MM.1S (cell line): ENCODE measurements around the gene LSAMP.

Experiments used
- DNase-seq: peaks from one replicate; pipeline ENCODE4 v3.0.0-alpha.2; 2015
- H2AFZ ChIP-seq: fragments of 300-600 bp; sonication (generic); 2 replicates; pipeline ENCODE4 v1.6.0; 2016; ENCODE audit warnings: antibody characterized with exemption, low read length
- H3F3A ChIP-seq: fragments of 300-600 bp; sonication (generic); 2 replicates; pipeline ENCODE4 v1.6.1; 2016; ENCODE audit warnings: mild to moderate bottlenecking, antibody characterized with exemption, low read length, moderate library complexity, mixed read lengths; ENCODE audit not compliant: insufficient read depth
- H3K27ac ChIP-seq: fragments of 300-600 bp; sonication (generic); 2 replicates; pipeline ENCODE4 v1.5.1; 2016; ENCODE audit warnings: mild to moderate bottlenecking, low read length
- H3K27me3 ChIP-seq: fragments of 300-600 bp; sonication (generic); replicated peaks from 2 replicates; pipeline ENCODE4 v1.6.0; 2016; ENCODE audit warnings: low read length; ENCODE audit not compliant: insufficient read depth
- H3K36me3 ChIP-seq: fragments of 300-600 bp; sonication (generic); replicated peaks from 2 replicates; pipeline ENCODE4 v1.6.1; 2016; ENCODE audit warnings: mild to moderate bottlenecking, low read length, mixed read lengths; ENCODE audit not compliant: insufficient read depth
- H3K4me1 ChIP-seq: fragments of 300-600 bp; sonication (generic); 2 replicates; pipeline ENCODE4 v1.6.1; 2016; ENCODE audit warnings: low read length, mixed read lengths
- H3K4me2 ChIP-seq: fragments of 300-600 bp; sonication (generic); 2 replicates; pipeline ENCODE4 v1.6.0; 2016; ENCODE audit warnings: low read depth, low read length
- H3K4me3 ChIP-seq: fragments of 300-600 bp; sonication (generic); 2 replicates; pipeline ENCODE4 v1.5.1; 2016; ENCODE audit warnings: low read length, mixed read lengths
- H3K79me2 ChIP-seq: fragments of 300-600 bp; sonication (generic); 2 replicates; pipeline ENCODE4 v1.6.1; 2016; ENCODE audit warnings: mixed run types, low read length, mixed read lengths
- H3K9ac ChIP-seq: fragments of 300-600 bp; sonication (generic); 2 replicates; pipeline ENCODE4 v1.6.1; 2016; ENCODE audit warnings: low read length, mixed read lengths
- H3K9me2 ChIP-seq: fragments of 300-600 bp; sonication (generic); replicated peaks from 2 replicates; pipeline ENCODE4 v1.6.1; 2016; ENCODE audit warnings: mild to moderate bottlenecking, low read length, mixed read lengths; ENCODE audit not compliant: insufficient read depth
- H3K9me3 ChIP-seq: fragments of 300-600 bp; sonication (generic); replicated peaks from 2 replicates; pipeline ENCODE4 v1.6.1; 2016; ENCODE audit warnings: mild to moderate bottlenecking, low read length, mixed read lengths; ENCODE audit not compliant: insufficient read depth
- H4K20me1 ChIP-seq: fragments of 300-600 bp; sonication (generic); 2 replicates; pipeline ENCODE4 v1.6.1; 2016; ENCODE audit warnings: mild to moderate bottlenecking, low read length, moderate library complexity, mixed read lengths; ENCODE audit not compliant: insufficient read depth
- CTCF ChIP-seq: fragments of 300-600 bp; sonication (generic); IDR thresholded peaks from 2 replicates; pipeline ENCODE4 v1.5.1; 2016; ENCODE audit warnings: antibody characterized with exemption, low read length, mixed read lengths
- EZH2 ChIP-seq: fragments of 300-600 bp; sonication (generic); optimal IDR thresholded peaks from 2 replicates; pipeline ENCODE3; 2017; ENCODE audit warnings: low read depth, mild to moderate bottlenecking, antibody characterized with exemption, low read length, mixed read lengths
- EZH2phosphoT487 ChIP-seq: fragments of 300-600 bp; sonication (generic); IDR thresholded peaks from 2 replicates; pipeline ENCODE4 v1.6.1; 2018; ENCODE audit warnings: antibody characterized with exemption, low read length

Gene LSAMP

GRCh38 chr3:116069024-116069423 is 376.3 kb downstream of the LSAMP start:
- no peaks in the 10 kb centered on the region for H3K36me3 ChIP-seq
- no peaks in the 10 kb centered on the region for H3K4me1 ChIP-seq
- TF ChIP-seq EZH2phosphoT487 (no peak), CTCF (no peak), EZH2 (no peak)
- H3K9me3 ChIP-seq: no peaks in the 10 kb centered on the region
- no peak overlapping the region for H3K4me3 ChIP-seq
- no peaks in the 10 kb centered on the region for H3K79me2 ChIP-seq
- H3K9me2 ChIP-seq: no peaks in the 10 kb centered on the region
- H2AFZ ChIP-seq: no peak overlapping the region
- H3K27ac ChIP-seq: no peak overlapping the region
- no peak overlapping the region for H3K4me2 ChIP-seq
- no peaks in the 10 kb centered on the region for H3F3A ChIP-seq
- H3K9ac ChIP-seq: no peak overlapping the region
- H3K27me3 ChIP-seq: no peaks in the 10 kb centered on the region
- no peaks in the 10 kb centered on the region for H4K20me1 ChIP-seq
- no peak for DNase-seq

- H2AFZ ChIP-seq: no peak overlapping the region
- no peaks in the 10 kb centered on the region for H3K79me2 ChIP-seq
- H4K20me1 ChIP-seq: no peaks in the 10 kb centered on the region
- no peaks in the 10 kb centered on the region for H3K4me1 ChIP-seq
- no peaks in the 10 kb centered on the region for H3K9me2 ChIP-seq
- H3K36me3 ChIP-seq: no peaks in the 10 kb centered on the region
- no peak overlapping the region for H3K4me2 ChIP-seq
- H3K4me3 ChIP-seq: no peak overlapping the region
- no peak overlapping the region for H3K9ac ChIP-seq
- DNase-seq: no peak
- no peaks in the 10 kb centered on the region for H3K9me3 ChIP-seq
- no peak overlapping the region for H3K27ac ChIP-seq
- no peaks in the 10 kb centered on the region for H3K27me3 ChIP-seq
- no peaks in the 10 kb centered on the region for H3F3A ChIP-seq
- no peak for TF ChIP-seq CTCF
- TF ChIP-seq EZH2phosphoT487: no peak
- TF ChIP-seq EZH2: no peak
Measured at GRCh38 chr3:116067326-116067725, 378.0 kb downstream of the LSAMP start.

GRCh38 chr3:116065501-116065900 is 379.8 kb downstream of the LSAMP start:
- H3K4me2 ChIP-seq: no peak overlapping the region
- H3K9ac ChIP-seq: no peak overlapping the region
- no peaks in the 10 kb centered on the region for H3K9me3 ChIP-seq
- H3K4me3 ChIP-seq: no peak overlapping the region
- H4K20me1 ChIP-seq: no peaks in the 10 kb centered on the region
- no peaks in the 10 kb centered on the region for H3K79me2 ChIP-seq
- TF ChIP-seq CTCF (no peak), EZH2 (no peak), EZH2phosphoT487 (no peak)
- no peak overlapping the region for H2AFZ ChIP-seq
- no peak overlapping the region for H3K27ac ChIP-seq
- no peaks in the 10 kb centered on the region for H3F3A ChIP-seq
- DNase-seq: no peak
- H3K36me3 ChIP-seq: no peaks in the 10 kb centered on the region
- no peaks in the 10 kb centered on the region for H3K27me3 ChIP-seq
- no peaks in the 10 kb centered on the region for H3K9me2 ChIP-seq
- no peaks in the 10 kb centered on the region for H3K4me1 ChIP-seq
